ENCODE measurements around the gene CDIP1. TPM values are rescaled to one million over a fixed set of nuclear protein-coding genes. Genes with fewer than 3 reads are reported as not detected.

Gene CDIP1
- total RNA-seq, 1 experiment from 2014 or later = 49.7 TPM

- Mint-ChIP-seq H3K36me3 (ENCODE audit: insufficient read depth in 1 of 3, low read depth in 3 of 3) (peaks cover 0 to 3% (median 0%) of the 10 kb centered on the region in 3 experiments; a peak in 2 of 7 replicates), H3K27ac (peak overlapping the region in 1 of 3 experiments; percentile 62; a peak in 1 of 7 replicates), H3K4me1 (peaks cover 7 to 28% of the 10 kb centered on the region in 2 experiments), H3K27me3 (ENCODE audit: low read depth) (no peaks in the 10 kb centered on the region), H3K9me3 (no peaks in the 10 kb centered on the region), H3K4me3 (no peak overlapping the region)
- Histone ChIP-seq H3K23ac (ENCODE audit: insufficient read length, low read depth, low read length) (no peak overlapping the region), H4K8ac (replicated peaks; ENCODE audit: insufficient read length, low read depth, low read length) (no peak overlapping the region), H2BK12ac (ENCODE audit: insufficient read length, low read depth, low read length) (no peak overlapping the region), H3K4me2 (ENCODE audit: insufficient read depth, insufficient read length, low read length) (no peak overlapping the region), H4K91ac (ENCODE audit: insufficient read length, low read depth, low read length) (no peak overlapping the region), H3K14ac (ENCODE audit: insufficient read depth, low read length) (no peak overlapping the region), H2BK15ac (ENCODE audit: low read depth, low read length) (no peak overlapping the region), H3K4me1 (ENCODE audit: insufficient read depth, low read length) (no peaks in the 10 kb centered on the region), H2AK5ac (ENCODE audit: insufficient read length, low read length) (no peak overlapping the region), H2BK120ac (ENCODE audit: low read depth, low read length, poor library complexity, severe bottlenecking) (no peak overlapping the region), H3K79me2 (ENCODE audit: insufficient read depth, low read length) (no peaks in the 10 kb centered on the region), H3K9ac (ENCODE audit: extremely low read depth, insufficient read length, low read length) (no peak overlapping the region), H4K20me1 (ENCODE audit: control insufficient read depth, insufficient read depth, insufficient read length) (no peaks in the 10 kb centered on the region), H3K27ac (ENCODE audit: insufficient read length, low read depth, low read length) (no peak overlapping the region), H3K4ac (ENCODE audit: low read depth, low read length) (no peak overlapping the region), H3T11ph (ENCODE audit: low read length) (no peak overlapping the region), H3K79me1 (ENCODE audit: insufficient read depth, low read depth, low read length, poor library complexity, severe bottlenecking) (no peaks in the 10 kb centered on the region), H2BK5ac (ENCODE audit: insufficient read length, low read length) (no peak overlapping the region), H2BK20ac (ENCODE audit: low read depth, low read length, poor library complexity, severe bottlenecking) (no peak overlapping the region), H4K5ac (ENCODE audit: insufficient read length, low read depth, low read length) (no peak overlapping the region), H3K9me3 (ENCODE audit: control insufficient read depth, low read depth, low read length) (no peaks in the 10 kb centered on the region), H3K56ac (ENCODE audit: insufficient read length, low read depth, low read length) (no peak overlapping the region), H2AFZ (ENCODE audit: low read length) (no peak overlapping the region), H3K18ac (ENCODE audit: insufficient read length, low read depth, low read length) (no peak overlapping the region), H3K23me2 (ENCODE audit: insufficient read length, low read depth, low read length, poor library complexity, severe bottlenecking) (no peaks in the 10 kb centered on the region), H3K27me3 (ENCODE audit: insufficient read depth, low read length) (no peaks in the 10 kb centered on the region)
- DNase-seq = no peak
- WGBS (ENCODE audit: extremely low coverage, insufficient read length, low lambda C conversion rate) = no CpG with 5 or more reads among the region's 2 CpGs
- TF ChIP-seq, protein P1, sequence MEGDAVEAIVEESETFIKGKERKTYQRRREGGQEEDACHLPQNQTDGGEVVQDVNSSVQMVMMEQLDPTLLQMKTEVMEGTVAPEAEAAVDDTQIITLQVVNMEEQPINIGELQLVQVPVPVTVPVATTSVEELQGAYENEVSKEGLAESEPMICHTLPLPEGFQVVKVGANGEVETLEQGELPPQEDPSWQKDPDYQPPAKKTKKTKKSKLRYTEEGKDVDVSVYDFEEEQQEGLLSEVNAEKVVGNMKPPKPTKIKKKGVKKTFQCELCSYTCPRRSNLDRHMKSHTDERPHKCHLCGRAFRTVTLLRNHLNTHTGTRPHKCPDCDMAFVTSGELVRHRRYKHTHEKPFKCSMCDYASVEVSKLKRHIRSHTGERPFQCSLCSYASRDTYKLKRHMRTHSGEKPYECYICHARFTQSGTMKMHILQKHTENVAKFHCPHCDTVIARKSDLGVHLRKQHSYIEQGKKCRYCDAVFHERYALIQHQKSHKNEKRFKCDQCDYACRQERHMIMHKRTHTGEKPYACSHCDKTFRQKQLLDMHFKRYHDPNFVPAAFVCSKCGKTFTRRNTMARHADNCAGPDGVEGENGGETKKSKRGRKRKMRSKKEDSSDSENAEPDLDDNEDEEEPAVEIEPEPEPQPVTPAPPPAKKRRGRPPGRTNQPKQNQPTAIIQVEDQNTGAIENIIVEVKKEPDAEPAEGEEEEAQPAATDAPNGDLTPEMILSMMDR (conservative IDR thresholded peaks at IDR 0.05) = no peak
These were observed 42.8 kb downstream of the CDIP1 start for GRCh38 chr16:4495766-4496165.
